ENCODE measurements around the gene CELF2. TPM values are rescaled to one million over a fixed set of nuclear protein-coding genes. Genes with fewer than 3 reads are reported as not detected.

The CELF2 gene
- total and polyA plus RNA-seq, 9 of the 15 experiments (the other 6 are each of a cell fraction or from before 2014, with no cell fraction given) = 4.0 to 20.3 (median 11.1) TPM

GRCh38 chr10:11290156-11290890 is 272.7 kb downstream of the CELF2 start (continued):
- TF ChIP-seq NR1H2 (CRISPR knock-in tag; IDR thresholded peaks at IDR 0.05) (no peak), ELF1 (tag; IDR thresholded peaks at IDR 0.05) (no peak)

- POLR2A ChIA-PET = interaction anchor here (1.0 kb wide), 1 partner anchor 155 kb away, joined by 3 read pairs; no protein-coding TSS in a partner anchor
These were observed 275.1 kb downstream of the CELF2 start for GRCh38 chr10:11292576-11293302.

More at GRCh38 chr10:11292576-11293302, 275.1 kb downstream of the CELF2 start:
- in situ Hi-C loops (cut with MboI) (no loop called here), intact Hi-C loops (cut with micrococcal nuclease) (no loop called here)
- H3K36me3 ChIP-seq (ENCODE audit: control insufficient read depth, insufficient read depth, low read length) = no peaks in the 10 kb centered on the region
- no peak overlapping the region for H3K27ac ChIP-seq (ENCODE audit: extremely low read depth, low read depth, low read length)
- FAIRE-seq (no peak), ATAC-seq (no peak), DNase-seq (ENCODE audit: extremely low read depth in 1 of 4, low spot score in 3 of 4) (no peak)
- H3K27me3 ChIP-seq (ENCODE audit: control insufficient read depth in 2 of 2, insufficient read depth in 2 of 2, low read length in 2 of 2) = no peaks in the 10 kb centered on the region
- H3K9me1 ChIP-seq (ENCODE audit: control insufficient read depth, insufficient read depth, low read length) = no peaks in the 10 kb centered on the region
- CTCF ChIA-PET (ENCODE audit: low intra/inter-chr PET ratio) = no interaction called here
- H3K79me2 ChIP-seq (ENCODE audit: control insufficient read depth, insufficient read depth, low read length) = no peaks in the 10 kb centered on the region
- no peak overlapping the region for H2AFZ ChIP-seq (ENCODE audit: low read depth, low read length)
- H3K4me1 ChIP-seq (replicated peaks in 1 of 2; ENCODE audit: control insufficient read depth in 2 of 2, insufficient read depth in 2 of 2, low read length in 2 of 2) = no peaks in the 10 kb centered on the region; a peak in 1 of 5 replicates
- TF ChIP-seq ZBTB12 (CRISPR knock-in tag; IDR thresholded peaks at IDR 0.05) = no peak
- TF ChIP-seq RFX7 (CRISPR knock-in tag; IDR thresholded peaks at IDR 0.05) = no peak
- TF ChIP-seq KAT7 (CRISPR knock-in tag; IDR thresholded peaks at IDR 0.05; ENCODE audit: borderline replicate concordance) = no peak
- TF ChIP-seq IFI16 (CRISPR knock-in tag; IDR thresholded peaks at IDR 0.05) = no peak
- TF ChIP-seq CHD4 (IDR thresholded peaks at IDR 0.05; ENCODE audit: insufficient read depth, insufficient replicate concordance, low read depth, low read length, poor library complexity, severe bottlenecking) = no peak
- no peak for TF ChIP-seq KLF6 (CRISPR knock-in tag; IDR thresholded peaks at IDR 0.05; ENCODE audit: borderline replicate concordance)
- no peak for TF ChIP-seq ZNF224 (CRISPR knock-in tag; IDR thresholded peaks at IDR 0.05)
- no peak for TF ChIP-seq STAT5A (IDR thresholded peaks at IDR 0.05; ENCODE audit: borderline replicate concordance, low read length)
- no peak for TF ChIP-seq POLR2AphosphoS5 (IDR thresholded peaks at IDR 0.05; ENCODE audit: control insufficient read depth, insufficient read depth, low read depth, low read length)
- no peak for TF ChIP-seq ZNF124 (CRISPR knock-in tag; IDR thresholded peaks at IDR 0.05)
- no peak for TF ChIP-seq HDAC8 (tag; IDR thresholded peaks at IDR 0.05)
- no peak for TF ChIP-seq PCBP1 (IDR thresholded peaks at IDR 0.05; ENCODE audit: low read depth, low read length, poor library complexity, severe bottlenecking)
- TF ChIP-seq RFX1 (IDR thresholded peaks at IDR 0.05) = no peak
- no peak overlapping the region for H3K9ac ChIP-seq (ENCODE audit: insufficient read depth in 1 of 2, low read depth in 2 of 2, low read length in 2 of 2)
- no TSS peak for BruUV-seq (replicated peaks)
- H4K20me1 ChIP-seq (replicated peaks; ENCODE audit: control insufficient read depth, insufficient read depth, low read length) = no peaks in the 10 kb centered on the region
- no peak overlapping the region for H3K4me3 ChIP-seq
- WGBS (ENCODE audit: insufficient coverage, low coverage, missing lambda C conversion rate) = 46% methylated on average over 14 of the region's 14 CpGs
- H3K9me3 ChIP-seq (replicated peaks; ENCODE audit: control insufficient read depth, insufficient read depth, low read depth, low read length) = no peaks in the 10 kb centered on the region
- no peak overlapping the region for H3K4me2 ChIP-seq (ENCODE audit: insufficient read depth, low read length)

All from K562 (cell line).